GM12878 (cell line): ENCODE measurements around the gene GPRC5B.

Experiments
- ATF3 ChIP-seq: IDR thresholded peaks from 2 replicates; pipeline ENCODE4 v1.6.1; 2011; ENCODE audit warnings: low read depth, mild to moderate bottlenecking, low read length, moderate library complexity, borderline replicate concordance; ENCODE audit errors: extremely low read depth
- CBX3 ChIP-seq: fragments of 200-600 bp; sonication (generic); IDR thresholded peaks from 2 replicates; pipeline ENCODE4 v1.6.1; 2016; ENCODE audit warnings: low read depth, borderline replicate concordance
- CTCF ChIP-seq, 3 experiments: IDR thresholded peaks in 2 of 3; conservative IDR thresholded peaks in 1 of 3; 2 replicates each; pipeline ENCODE4 v1.5.1; 2011; ENCODE audit warnings: low read depth in 3 of 3, low read length in 3 of 3, mild to moderate bottlenecking in 3 of 3, control low read depth in 2 of 3, moderate library complexity in 2 of 3, inconsistent platforms in 1 of 3, mixed read lengths in 1 of 3; ENCODE audit not compliant: control insufficient read depth in 2 of 3, insufficient read depth in 1 of 3; ENCODE audit errors: extremely low read depth in 1 of 3
- GABPA ChIP-seq: IDR thresholded peaks from 2 replicates; pipeline ENCODE4 v1.6.1; 2014; ENCODE audit warnings: antibody characterized with exemption, low read depth, mild to moderate bottlenecking, inconsistent platforms
- KDM1A ChIP-seq: fragments of 200-600 bp; sonication (generic); IDR thresholded peaks from 2 replicates; pipeline ENCODE4 v1.6.1; 2016; ENCODE audit warnings: borderline replicate concordance
- MYC ChIP-seq: IDR thresholded peaks from 2 replicates; pipeline ENCODE4 v1.6.1; 2011; ENCODE audit warnings: mild to moderate bottlenecking, low read length, moderate library complexity, inconsistent platforms; ENCODE audit not compliant: insufficient read depth, insufficient replicate concordance, insufficient read length, severe bottlenecking

- TF ChIP-seq CBX3 (no peak), KDM1A (no peak), CTCF (IDR thresholded peaks at IDR 0.05 in 2 of 3, conservative IDR thresholded peaks at IDR 0.05 in 1 of 3; ENCODE audit: control insufficient read depth in 2 of 3, extremely low read depth in 1 of 3, insufficient read depth in 1 of 3, low read depth in 3 of 3, low read length in 3 of 3) (no peak), MYC (no peak), GABPA (no peak), ATF3 (no peak)
Measured at GRCh38 chr16:19835968-19836421, 48.7 kb downstream of the GPRC5B start.
